Fibroblast of lung (primary cell): ENCODE data around the gene ZNF878. TPM values are rescaled to one million over a fixed set of nuclear protein-coding genes. Genes with fewer than 3 reads are reported as not detected.

Experiments
- DNase-seq, 2 donors: peaks; one replicate each; pipeline versions ENCODE4 v3.0.0 to v3.0.0-alpha.2; 2010; ENCODE audit warnings: low read depth in 2 of 2
- H2AFZ ChIP-seq: 2 replicates; pipeline ENCODE4 v1.5.1; 2012; ENCODE audit warnings: low read length, control low read depth, inconsistent platforms
- H3K27ac ChIP-seq: 2 replicates; pipeline ENCODE4 v1.5.1; 2011; ENCODE audit warnings: low read length, control low read depth; ENCODE audit not compliant: insufficient read depth
- H3K27me3 ChIP-seq: 2 replicates; pipeline ENCODE4 v1.5.1; 2011; ENCODE audit warnings: mild to moderate bottlenecking, low read length; ENCODE audit not compliant: control insufficient read depth, insufficient read depth
- H3K36me3 ChIP-seq: 2 replicates; pipeline ENCODE4 v1.5.1; 2011; ENCODE audit warnings: low read length; ENCODE audit not compliant: control insufficient read depth, insufficient read depth
- H3K4me1 ChIP-seq: 2 replicates; pipeline ENCODE4 v1.5.1; 2011; ENCODE audit warnings: low read length; ENCODE audit not compliant: control insufficient read depth, insufficient read depth; ENCODE audit errors: extremely low read depth
- H3K4me2 ChIP-seq: 2 replicates; pipeline ENCODE4 v1.5.1; 2011; ENCODE audit warnings: low read length, control low read depth; ENCODE audit not compliant: insufficient read depth; ENCODE audit errors: extremely low read depth
- H3K4me3 ChIP-seq, 4 experiments: fragments of 200-600 bp in 1 of 4; sonication (generic) in 1 of 4; replicated peaks in 1 of 4; 2 replicates each; pipeline ENCODE4 v1.5.1; 2011 to 2016; ENCODE audit warnings: low read length in 4 of 4, low read depth in 3 of 4, mild to moderate bottlenecking in 3 of 4, control low read depth in 2 of 4, inconsistent platforms in 1 of 4, mixed read lengths in 1 of 4; ENCODE audit not compliant: insufficient read depth in 1 of 4; ENCODE audit errors: control extremely low read depth in 1 of 4
- H3K79me2 ChIP-seq: 2 replicates; pipeline ENCODE4 v1.5.1; 2012; ENCODE audit warnings: mild to moderate bottlenecking, low read length, inconsistent platforms; ENCODE audit not compliant: control insufficient read depth, insufficient read depth
- H3K9ac ChIP-seq: 2 replicates; pipeline ENCODE4 v1.5.1; 2011; ENCODE audit warnings: mild to moderate bottlenecking, low read length, control low read depth; ENCODE audit not compliant: insufficient read depth
- H3K9me3 ChIP-seq: 2 replicates; pipeline ENCODE4 v1.5.1; 2012; ENCODE audit warnings: low read depth, low read length; ENCODE audit not compliant: control insufficient read depth, insufficient read depth
- H4K20me1 ChIP-seq: 2 replicates; pipeline ENCODE4 v1.5.1; 2011; ENCODE audit warnings: low read length; ENCODE audit not compliant: control insufficient read depth, insufficient read depth; ENCODE audit errors: extremely low read depth
- CTCF ChIP-seq, 2 donors: IDR thresholded peaks in 1 of 2; conservative IDR thresholded peaks in 1 of 2; 1 replicate in 1 of 2; 2 replicates in 1 of 2; pipeline ENCODE4 v1.5.1; 2011 to 2012; ENCODE audit warnings: low read length in 2 of 2, control low read depth in 1 of 2, inconsistent platforms in 1 of 2, low read depth in 1 of 2, mild to moderate bottlenecking in 1 of 2
- EZH2 ChIP-seq: IDR thresholded peaks from 2 replicates; pipeline ENCODE4 v1.5.1; 2012; ENCODE audit warnings: low read length, control low read depth, mild to moderate bottlenecking; ENCODE audit errors: missing control alignments
- polyA plus RNA-seq, 2 donors: library from polyadenylated mRNA; depleted of rRNA in 1 of 2; stranded (reverse) in 1 of 2; unstranded in 1 of 2; fragments of >200 nt; gene quantifications; 2 replicates each; pipeline ENCODE4 v1.2.1, GENCODE V29; 2011 to 2012; ENCODE audit warnings: missing spikeins in 1 of 2
- total RNA-seq: library from RNA; depleted of rRNA; stranded (reverse); fragments of >200 nt; gene quantifications from 2 replicates; pipeline ENCODE4 v1.2.1, GENCODE V29; 2014

The ZNF878 gene
- total and polyA plus RNA-seq, 2 donors (not counting 1 experiment from before 2014, with no cell fraction given), result under 0.01 to 0.07 TPM

- Histone ChIP-seq H3K4me1 (no peaks in the 10 kb centered on the region), H3K9ac (no peak overlapping the region), H3K27ac (no peak overlapping the region), H2AFZ (no peak overlapping the region), H3K27me3 (no peaks in the 10 kb centered on the region), H3K79me2 (peaks cover 2% of the 10 kb centered on the region), H3K4me2 (no peak overlapping the region), H3K9me3 (no peaks in the 10 kb centered on the region), H3K4me3 (no peak overlapping the region), H3K36me3 (no peaks in the 10 kb centered on the region), H4K20me1 (no peaks in the 10 kb centered on the region)
- no peak for TF ChIP-seq CTCF (conservative IDR thresholded peaks at IDR 0.05 in 1 of 2, IDR thresholded peaks at IDR 0.05 in 1 of 2; ENCODE audit: low read depth in 1 of 2, low read length in 2 of 2)
- TF ChIP-seq EZH2, result no peak
- DNase-seq, result peak in 1 of 2 donors; percentile 44
Observed at GRCh38 chr19:11995174-11995573, 57.6 kb downstream of the ZNF878 start.

Other genes with a start within 250 kb of the ZNF878 start
- gene ZNF440, start 238.7 kb downstream of the ZNF878 start, total RNA-seq, result 6.9 and 11.1 TPM in 2 replicates
- 3.7 and 4.6 TPM in 2 replicates for gene ZNF440, start 238.7 kb downstream of the ZNF878 start, polyA plus RNA-seq
- 4.9 and 9.4 TPM in 2 replicates for gene ZNF439, start 204.2 kb downstream of the ZNF878 start, total RNA-seq
- 3.1 and 3.8 TPM in 2 replicates for gene ZNF439, start 204.2 kb downstream of the ZNF878 start, polyA plus RNA-seq
- 2.8 and 7.1 TPM in 2 replicates for gene ZNF69, start 165.2 kb downstream of the ZNF878 start, total RNA-seq
- 1.7 and 2.2 TPM in 2 replicates for gene ZNF69, start 165.2 kb downstream of the ZNF878 start, polyA plus RNA-seq
- 7.4 and 12.4 TPM in 2 replicates for gene ZNF700, start 127.9 kb downstream of the ZNF878 start, total RNA-seq
- 3.9 and 5.7 TPM in 2 replicates for gene ZNF700, start 127.9 kb downstream of the ZNF878 start, polyA plus RNA-seq
- gene ZNF763, start 87.9 kb downstream of the ZNF878 start, total RNA-seq, result 1.3 and 2.5 TPM in 2 replicates
- 0.94 and 1.6 TPM in 2 replicates for gene ZNF763, start 87.9 kb downstream of the ZNF878 start, polyA plus RNA-seq
- 5.1 and 8.9 TPM in 2 replicates for gene ZNF433, start 17.3 kb downstream of the ZNF878 start, total RNA-seq
- 2.6 and 2.9 TPM in 2 replicates for gene ZNF433, start 17.3 kb downstream of the ZNF878 start, polyA plus RNA-seq
- 8.2 and 15.4 TPM in 2 replicates for gene ZNF844, start 11.8 kb upstream of the ZNF878 start, total RNA-seq
- gene ZNF844, start 11.8 kb upstream of the ZNF878 start, polyA plus RNA-seq, result 4.2 and 4.7 TPM in 2 replicates
- 4.6 and 8.6 TPM in 2 replicates for gene ZNF20, start 87.4 kb upstream of the ZNF878 start, total RNA-seq
- gene ZNF20, start 87.4 kb upstream of the ZNF878 start, polyA plus RNA-seq, result 2.6 and 3.3 TPM in 2 replicates
- gene ZNF625, start 103.8 kb upstream of the ZNF878 start, total RNA-seq, result 7.7 and 15.0 TPM in 2 replicates
- 3.1 and 3.7 TPM in 2 replicates for gene ZNF625, start 103.8 kb upstream of the ZNF878 start, polyA plus RNA-seq
- 7.7 and 9.2 TPM in 2 replicates for gene ZNF136, start 110.1 kb upstream of the ZNF878 start, total RNA-seq
- gene ZNF136, start 110.1 kb upstream of the ZNF878 start, polyA plus RNA-seq, result 3.6 and 4.2 TPM in 2 replicates
- gene ZNF44, start 241.9 kb upstream of the ZNF878 start, total RNA-seq, result 7.7 and 16.3 TPM in 2 replicates
- 5.2 and 5.9 TPM in 2 replicates for gene ZNF44, start 241.9 kb upstream of the ZNF878 start, polyA plus RNA-seq